ENCODE measurements around the gene CTXND1. TPM values are rescaled to one million over a fixed set of nuclear protein-coding genes. Genes with fewer than 3 reads are reported as not detected.

Gene CTXND1
- total and polyA plus RNA-seq, 4 donors = 5.0 to 23.3 (median 12.3) TPM

GRCh38 chr15:80266113-80266512 is 14.1 kb upstream of the CTXND1 start:
- Histone ChIP-seq H3K27me3 (ENCODE audit: control insufficient read depth, insufficient read depth, low read length) (no peaks in the 10 kb centered on the region), H3K4me1 (ENCODE audit: control insufficient read depth, insufficient read depth, low read length) (no peaks in the 10 kb centered on the region), H3K27ac (ENCODE audit: low read depth, low read length) (no peak overlapping the region), H3K4me3 (ENCODE audit: low read depth, low read length) (no peak overlapping the region), H3K36me3 (ENCODE audit: control insufficient read depth, insufficient read depth, low read length) (no peaks in the 10 kb centered on the region), H3K9me3 (ENCODE audit: control insufficient read depth, insufficient read depth, low read length) (no peaks in the 10 kb centered on the region)
- DNase-seq (ENCODE audit: low read depth in 4 of 6, low spot score in 6 of 6) = no peak
- 38% methylated on average over 1 of the region's 3 CpGs for WGBS (ENCODE audit: insufficient coverage)

GRCh38 chr15:80265021-80265420 is 13.0 kb upstream of the CTXND1 start:
- no peak for DNase-seq (ENCODE audit: low read depth in 4 of 6, low spot score in 6 of 6)
- Histone ChIP-seq H3K4me1 (ENCODE audit: control insufficient read depth, insufficient read depth, low read length) (no peaks in the 10 kb centered on the region), H3K27ac (ENCODE audit: low read depth, low read length) (no peak overlapping the region), H3K4me3 (ENCODE audit: low read depth, low read length) (no peak overlapping the region), H3K36me3 (ENCODE audit: control insufficient read depth, insufficient read depth, low read length) (no peaks in the 10 kb centered on the region), H3K9me3 (ENCODE audit: control insufficient read depth, insufficient read depth, low read length) (no peaks in the 10 kb centered on the region), H3K27me3 (ENCODE audit: control insufficient read depth, insufficient read depth, low read length) (no peaks in the 10 kb centered on the region)
- 88% methylated on average over 2 of the region's 3 CpGs for WGBS (ENCODE audit: insufficient coverage)

DNA sequence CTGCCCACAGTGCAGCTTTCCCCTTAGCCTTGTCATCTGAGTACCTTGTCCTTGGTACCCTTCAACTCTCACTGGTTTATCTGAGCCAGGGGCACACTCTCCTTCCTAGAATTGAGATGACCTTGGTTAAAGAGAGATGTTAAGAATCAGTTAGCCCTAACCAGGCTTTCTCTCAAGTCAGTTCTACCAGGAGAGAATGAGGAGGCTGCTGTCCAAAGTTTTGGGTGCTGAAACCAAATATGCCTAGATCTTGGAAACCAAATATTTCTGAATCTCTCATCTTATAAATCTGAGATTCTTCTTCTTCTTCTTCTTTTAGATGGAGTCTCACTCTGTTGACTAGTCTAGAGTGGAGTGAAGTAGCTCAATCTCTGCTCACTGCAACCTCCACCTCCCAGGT is 12.0 kb upstream of the CTXND1 start:
- Histone ChIP-seq H3K36me3 (ENCODE audit: control insufficient read depth, insufficient read depth, low read length) (no peaks in the 10 kb centered on the region), H3K4me3 (ENCODE audit: low read depth, low read length) (no peak overlapping the region), H3K4me1 (ENCODE audit: control insufficient read depth, insufficient read depth, low read length) (no peaks in the 10 kb centered on the region), H3K27me3 (ENCODE audit: control insufficient read depth, insufficient read depth, low read length) (no peaks in the 10 kb centered on the region), H3K27ac (ENCODE audit: low read depth, low read length) (no peak overlapping the region), H3K9me3 (ENCODE audit: control insufficient read depth, insufficient read depth, low read length) (no peaks in the 10 kb centered on the region)
- DNase-seq (ENCODE audit: low read depth in 4 of 6, low spot score in 6 of 6) = no peak

GRCh38 chr15:80260551-80260950 is 8.5 kb upstream of the CTXND1 start:
- H3K4me1 ChIP-seq (ENCODE audit: control insufficient read depth, insufficient read depth, low read length) = no peaks in the 10 kb centered on the region
- H3K9me3 ChIP-seq (ENCODE audit: control insufficient read depth, insufficient read depth, low read length) = no peaks in the 10 kb centered on the region
- DNase-seq (ENCODE audit: low read depth in 4 of 6, low spot score in 6 of 6) = no peak
- H3K4me3 ChIP-seq (ENCODE audit: low read depth, low read length) = no peak overlapping the region
- no peaks in the 10 kb centered on the region for H3K36me3 ChIP-seq (ENCODE audit: control insufficient read depth, insufficient read depth, low read length)
- H3K27ac ChIP-seq (ENCODE audit: low read depth, low read length) = no peak overlapping the region
- no peaks in the 10 kb centered on the region for H3K27me3 ChIP-seq (ENCODE audit: control insufficient read depth, insufficient read depth, low read length)
- 100% methylated on average over 2 of the region's 2 CpGs for WGBS (ENCODE audit: insufficient coverage)

DNA sequence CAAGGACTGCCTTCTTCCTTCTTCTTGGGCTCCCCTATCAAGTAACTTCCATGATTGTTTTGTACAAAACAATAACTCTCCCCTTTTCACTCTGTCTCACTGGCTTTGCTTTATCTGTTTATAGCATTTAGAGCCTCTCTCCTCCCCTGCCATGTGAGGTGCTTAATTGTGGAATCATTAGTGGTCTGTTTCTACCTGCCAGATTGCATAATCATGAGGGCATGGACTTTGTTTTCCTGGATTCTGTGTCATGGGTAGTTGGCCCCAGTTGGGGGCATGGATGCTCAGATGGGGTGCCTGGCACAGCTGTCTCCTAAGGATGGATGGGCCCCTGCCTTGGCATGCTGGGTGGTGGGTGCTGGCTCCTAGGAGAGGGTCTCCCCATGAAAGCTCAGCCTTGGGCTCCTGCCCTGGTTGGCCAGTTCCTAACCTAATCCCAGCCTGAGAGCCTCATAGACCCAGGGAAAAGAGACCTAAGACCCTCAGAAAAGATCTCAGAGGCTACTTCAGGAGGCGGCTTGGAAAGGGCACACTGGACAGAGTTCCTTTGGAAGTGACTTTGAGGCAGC is 8.0 kb upstream of the CTXND1 start:
- Histone ChIP-seq H3K9me3 (ENCODE audit: control insufficient read depth, insufficient read depth, low read length) (no peaks in the 10 kb centered on the region), H3K4me3 (ENCODE audit: low read depth, low read length) (no peak overlapping the region), H3K27me3 (ENCODE audit: control insufficient read depth, insufficient read depth, low read length) (no peaks in the 10 kb centered on the region), H3K36me3 (ENCODE audit: control insufficient read depth, insufficient read depth, low read length) (no peaks in the 10 kb centered on the region), H3K27ac (ENCODE audit: low read depth, low read length) (no peak overlapping the region), H3K4me1 (ENCODE audit: control insufficient read depth, insufficient read depth, low read length) (no peaks in the 10 kb centered on the region)
- WGBS (ENCODE audit: insufficient coverage) = 100% methylated on average over 1 of the region's 1 CpG
- no peak for DNase-seq (ENCODE audit: low read depth in 4 of 6, low spot score in 6 of 6)

GRCh38 chr15:80251428-80252120 is 439 bp downstream of the CTXND1 start:
- peak overlapping the region; percentile 31 for H3K4me3 ChIP-seq (ENCODE audit: low read depth, low read length)
- peak in 2 of 6 donors; percentile 34 to 46 for DNase-seq (ENCODE audit: low read depth in 4 of 6, low spot score in 6 of 6)
- no peaks in the 10 kb centered on the region for H3K36me3 ChIP-seq (ENCODE audit: control insufficient read depth, insufficient read depth, low read length)
- peaks cover 12% of the 10 kb centered on the region for H3K4me1 ChIP-seq (ENCODE audit: control insufficient read depth, insufficient read depth, low read length)
- under 1% methylated on average over 76 of the region's 79 CpGs for WGBS (ENCODE audit: insufficient coverage)
- peaks cover 3% of the 10 kb centered on the region for H3K27me3 ChIP-seq (ENCODE audit: control insufficient read depth, insufficient read depth, low read length)
- no peaks in the 10 kb centered on the region for H3K9me3 ChIP-seq (ENCODE audit: control insufficient read depth, insufficient read depth, low read length)
- H3K27ac ChIP-seq (ENCODE audit: low read depth, low read length) = peak overlapping the region; percentile 44

GRCh38 chr15:80250614-80251427 is 1.2 kb downstream of the CTXND1 start:
- Histone ChIP-seq H3K36me3 (ENCODE audit: control insufficient read depth, insufficient read depth, low read length) (no peaks in the 10 kb centered on the region), H3K4me3 (ENCODE audit: low read depth, low read length) (peak overlapping the region; percentile 31), H3K4me1 (ENCODE audit: control insufficient read depth, insufficient read depth, low read length) (peaks cover 12% of the 10 kb centered on the region), H3K27ac (ENCODE audit: low read depth, low read length) (peak overlapping the region; percentile 44), H3K9me3 (ENCODE audit: control insufficient read depth, insufficient read depth, low read length) (no peaks in the 10 kb centered on the region), H3K27me3 (ENCODE audit: control insufficient read depth, insufficient read depth, low read length) (peaks cover 3% of the 10 kb centered on the region)
- DNase-seq (ENCODE audit: low read depth in 4 of 6, low spot score in 6 of 6) = no peak
- WGBS (ENCODE audit: insufficient coverage) = 65% methylated on average over 11 of the region's 20 CpGs

DNA sequence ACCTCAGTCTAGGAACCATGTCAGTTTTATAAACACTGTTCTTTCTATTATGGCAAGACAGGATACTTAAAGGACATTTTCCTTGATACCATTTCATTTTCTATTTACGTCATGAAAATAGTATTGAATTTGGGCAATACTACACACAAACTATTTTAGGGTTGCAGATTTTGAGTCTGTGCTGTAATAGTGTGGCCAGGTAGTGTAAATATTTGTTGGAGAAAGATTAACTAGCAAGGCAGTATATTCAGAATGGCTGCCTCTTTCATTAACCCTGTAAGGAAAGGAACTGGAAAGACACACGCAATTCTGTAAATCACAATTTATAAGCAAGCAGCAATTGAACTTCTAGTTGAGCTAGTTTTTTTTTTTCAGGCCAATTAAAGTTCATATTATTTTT is 2.0 kb downstream of the CTXND1 start:
- no peak overlapping the region for H3K27ac ChIP-seq (ENCODE audit: low read depth, low read length)
- peaks cover 3% of the 10 kb centered on the region for H3K27me3 ChIP-seq (ENCODE audit: control insufficient read depth, insufficient read depth, low read length)
- H3K36me3 ChIP-seq (ENCODE audit: control insufficient read depth, insufficient read depth, low read length) = no peaks in the 10 kb centered on the region
- WGBS (ENCODE audit: insufficient coverage) = no CpG with 5 or more reads among the region's 2 CpGs
- no peak overlapping the region for H3K4me3 ChIP-seq (ENCODE audit: low read depth, low read length)
- no peaks in the 10 kb centered on the region for H3K9me3 ChIP-seq (ENCODE audit: control insufficient read depth, insufficient read depth, low read length)
- H3K4me1 ChIP-seq (ENCODE audit: control insufficient read depth, insufficient read depth, low read length) = peaks cover 20% of the 10 kb centered on the region
- DNase-seq (ENCODE audit: low read depth in 4 of 6, low spot score in 6 of 6) = no peak

DNA sequence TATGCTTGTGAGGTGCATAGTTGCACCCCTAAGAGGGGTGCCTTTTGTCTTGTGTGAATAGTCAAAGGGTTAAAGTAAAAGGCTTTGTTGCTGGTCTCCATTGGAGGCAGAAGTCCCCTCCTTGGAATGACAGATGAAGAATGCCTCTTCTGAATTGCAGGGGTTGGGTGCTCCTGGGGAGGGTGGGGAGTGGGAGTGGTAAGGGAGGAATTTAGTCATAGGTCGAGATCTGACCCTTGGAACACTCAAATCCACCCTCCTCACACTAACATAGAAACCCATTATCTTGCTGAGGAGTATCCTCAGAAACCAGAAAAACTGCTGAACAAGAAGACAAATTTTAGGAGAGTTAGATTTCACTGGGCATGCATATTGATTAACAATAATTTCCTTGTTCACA is 4.7 kb downstream of the CTXND1 start:
- Histone ChIP-seq H3K27ac (ENCODE audit: low read depth, low read length) (peak overlapping the region; percentile 84), H3K36me3 (ENCODE audit: control insufficient read depth, insufficient read depth, low read length) (no peaks in the 10 kb centered on the region), H3K4me3 (ENCODE audit: low read depth, low read length) (no peak overlapping the region), H3K27me3 (ENCODE audit: control insufficient read depth, insufficient read depth, low read length) (peaks cover 3% of the 10 kb centered on the region), H3K4me1 (ENCODE audit: control insufficient read depth, insufficient read depth, low read length) (peaks cover 27% of the 10 kb centered on the region), H3K9me3 (ENCODE audit: control insufficient read depth, insufficient read depth, low read length) (no peaks in the 10 kb centered on the region)
- WGBS (ENCODE audit: insufficient coverage) = no CpG with 5 or more reads among the region's 1 CpG
- no peak for DNase-seq (ENCODE audit: low read depth in 4 of 6, low spot score in 6 of 6)
